ENCODE data around the gene RGR.

RGR gene

GRCh38 chr10:84290235-84290634 lies 45.4 kb downstream of the RGR start:
- H3K4me3 ChIP-seq (ENCODE audit: control insufficient read depth, low read depth, low read length), result no peak overlapping the region
- TF ChIP-seq CTCF (conservative IDR thresholded peaks at IDR 0.05; ENCODE audit: control insufficient read depth, insufficient read depth, low read depth, low read length), result no peak
- DNase-seq (ENCODE audit: low read depth), result no peak

- no peak for TF ChIP-seq CTCF (conservative IDR thresholded peaks at IDR 0.05; ENCODE audit: control insufficient read depth, insufficient read depth, low read depth, low read length)
- H3K4me3 ChIP-seq (ENCODE audit: control insufficient read depth, low read depth, low read length), result no peak overlapping the region
- peak; percentile 54 for DNase-seq (ENCODE audit: low read depth)
Measured at GRCh38 chr10:84291384-84291783, 46.5 kb downstream of the RGR start.

GRCh38 chr10:84292502-84292901 lies 47.6 kb downstream of the RGR start:
- TF ChIP-seq CTCF (conservative IDR thresholded peaks at IDR 0.05; ENCODE audit: control insufficient read depth, insufficient read depth, low read depth, low read length), result no peak
- no peak for DNase-seq (ENCODE audit: low read depth)
- H3K4me3 ChIP-seq (ENCODE audit: control insufficient read depth, low read depth, low read length), result no peak overlapping the region

GRCh38 chr10:84293171-84293570 lies 48.3 kb downstream of the RGR start:
- no peak overlapping the region for H3K4me3 ChIP-seq (ENCODE audit: control insufficient read depth, low read depth, low read length)
- no peak for TF ChIP-seq CTCF (conservative IDR thresholded peaks at IDR 0.05; ENCODE audit: control insufficient read depth, insufficient read depth, low read depth, low read length)
- no peak for DNase-seq (ENCODE audit: low read depth)

GRCh38 chr10:84293574-84294016 lies 48.7 kb downstream of the RGR start:
- no peak for DNase-seq (ENCODE audit: low read depth)
- no peak overlapping the region for H3K4me3 ChIP-seq (ENCODE audit: control insufficient read depth, low read depth, low read length)
- TF ChIP-seq CTCF (conservative IDR thresholded peaks at IDR 0.05; ENCODE audit: control insufficient read depth, insufficient read depth, low read depth, low read length), result no peak

GRCh38 chr10:84294766-84295447 lies 50.1 kb downstream of the RGR start:
- TF ChIP-seq CTCF (conservative IDR thresholded peaks at IDR 0.05; ENCODE audit: control insufficient read depth, insufficient read depth, low read depth, low read length), result no peak
- DNase-seq (ENCODE audit: low read depth), result no peak

More at GRCh38 chr10:84294766-84295447, 50.1 kb downstream of the RGR start:
- H3K4me3 ChIP-seq (ENCODE audit: control insufficient read depth, low read depth, low read length), result no peak overlapping the region

Measured in fibroblast of mammary gland (primary cell).